HEK293T (cell line): ENCODE measurements around the gene SH2D3C.

ENCODE experiments used
- ARNT ChIP-seq: fragments of 450-650 bp; IDR thresholded peaks from 2 replicates; pipeline ENCODE4 v1.6.1; 2017; ENCODE audit warnings: mild to moderate bottlenecking
- BHLHE40 ChIP-seq: fragments of 450-650 bp; IDR thresholded peaks from 2 replicates; pipeline ENCODE4 v1.6.1; 2016; ENCODE audit warnings: mild to moderate bottlenecking, moderate library complexity, borderline replicate concordance
- CTBP1 ChIP-seq: fragments of 450-650 bp; IDR thresholded peaks from 2 replicates; pipeline ENCODE4 v1.6.1; 2016; ENCODE audit warnings: borderline replicate concordance
- ELF4 ChIP-seq: fragments of 450-650 bp; IDR thresholded peaks from 2 replicates; pipeline ENCODE4 v1.6.1; 2017; ENCODE audit warnings: antibody characterized with exemption
- FOXA1 ChIP-seq: fragments of 450-650 bp; IDR thresholded peaks from 2 replicates; pipeline ENCODE4 v1.6.1; 2016; ENCODE audit warnings: mild to moderate bottlenecking
- FOXK2 ChIP-seq: fragments of 450-650 bp; IDR thresholded peaks from 2 replicates; pipeline ENCODE4 v1.6.1; 2016; ENCODE audit warnings: mild to moderate bottlenecking
- FOXM1 ChIP-seq: fragments of 450-650 bp; IDR thresholded peaks from 2 replicates; pipeline ENCODE4 v1.6.1; 2017; ENCODE audit warnings: mild to moderate bottlenecking, borderline replicate concordance
- HDGF ChIP-seq: fragments of 450-650 bp; IDR thresholded peaks from 2 replicates; pipeline ENCODE4 v1.6.1; 2017; ENCODE audit warnings: antibody characterized with exemption, borderline replicate concordance
- L3MBTL2 ChIP-seq: fragments of 450-650 bp; conservative IDR thresholded peaks from 2 replicates; pipeline ENCODE4 v1.6.1; 2016; ENCODE audit warnings: mild to moderate bottlenecking
- LEF1 ChIP-seq: fragments of 450-650 bp; IDR thresholded peaks from 2 replicates; pipeline ENCODE4 v1.6.1; 2017; ENCODE audit warnings: mild to moderate bottlenecking, borderline replicate concordance
- SP1 ChIP-seq: fragments of 450-650 bp; IDR thresholded peaks from 2 replicates; pipeline ENCODE4 v1.6.1; 2017
- TARDBP ChIP-seq: fragments of 450-650 bp; IDR thresholded peaks from 2 replicates; pipeline ENCODE4 v1.6.1; 2016
- ZNF384 ChIP-seq: fragments of 450-650 bp; IDR thresholded peaks from 2 replicates; pipeline ENCODE4 v1.6.1; 2016
- TF ChIP-seq, protein P1 (sequence below): fragments of 450-650 bp; IDR thresholded peaks from 2 replicates; pipeline ENCODE4 v1.6.1; 2016

DNA sequence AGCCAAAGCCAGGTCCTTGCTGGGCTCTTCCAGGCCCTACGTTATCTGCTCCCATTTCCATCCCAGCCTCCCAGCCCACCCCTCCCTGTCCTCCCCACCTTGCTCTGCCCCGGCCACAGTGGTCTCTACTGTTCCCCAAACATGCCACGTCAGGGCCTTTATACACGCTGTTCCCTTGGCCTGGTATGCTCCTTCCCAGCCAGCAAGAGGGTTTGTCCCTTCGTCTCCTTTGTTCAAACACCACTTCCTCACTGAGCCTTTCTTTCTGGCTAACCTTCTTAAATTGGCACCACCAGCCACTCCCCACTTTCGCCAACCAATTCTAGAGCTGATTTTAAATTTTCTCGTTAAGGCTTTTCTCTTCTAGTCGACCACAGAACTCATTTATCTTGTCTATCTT lies 9.8 kb downstream of the SH2D3C start:
- no peak for TF ChIP-seq BHLHE40
- no peak for TF ChIP-seq FOXK2
- no peak for TF ChIP-seq L3MBTL2
- TF ChIP-seq ZNF384, result no peak
- TF ChIP-seq LEF1, result no peak
- no peak for TF ChIP-seq CTBP1
- no peak for TF ChIP-seq FOXM1
- TF ChIP-seq HDGF, result no peak
- TF ChIP-seq ELF4, result no peak
- no peak for TF ChIP-seq FOXA1
- TF ChIP-seq TARDBP, result no peak
- TF ChIP-seq, protein P1, sequence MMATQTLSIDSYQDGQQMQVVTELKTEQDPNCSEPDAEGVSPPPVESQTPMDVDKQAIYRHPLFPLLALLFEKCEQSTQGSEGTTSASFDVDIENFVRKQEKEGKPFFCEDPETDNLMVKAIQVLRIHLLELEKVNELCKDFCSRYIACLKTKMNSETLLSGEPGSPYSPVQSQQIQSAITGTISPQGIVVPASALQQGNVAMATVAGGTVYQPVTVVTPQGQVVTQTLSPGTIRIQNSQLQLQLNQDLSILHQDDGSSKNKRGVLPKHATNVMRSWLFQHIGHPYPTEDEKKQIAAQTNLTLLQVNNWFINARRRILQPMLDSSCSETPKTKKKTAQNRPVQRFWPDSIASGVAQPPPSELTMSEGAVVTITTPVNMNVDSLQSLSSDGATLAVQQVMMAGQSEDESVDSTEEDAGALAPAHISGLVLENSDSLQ, result no peak
- no peak for TF ChIP-seq ARNT
- TF ChIP-seq SP1, result no peak
